GM19240 (cell line): ENCODE measurements around the gene SPTBN1.
"Not testable (repeated sequence)": the region's sequence is repeated elsewhere in the genome, so short reads cannot be mapped to it uniquely, and the experiment has no call there.

ENCODE experiments used
- DNase-seq: peaks from one replicate; pipeline ENCODE4 v3.0.0; 2011; ENCODE audit warnings: low spot score; ENCODE audit not compliant: insufficient read length

Gene SPTBN1

GRCh38 chr2:54470266-54470938 is 14.3 kb downstream of the SPTBN1 start:
- no peak for DNase-seq

- no peak for DNase-seq
Measured at GRCh38 chr2:54471221-54471711, 15.1 kb downstream of the SPTBN1 start.

DNA sequence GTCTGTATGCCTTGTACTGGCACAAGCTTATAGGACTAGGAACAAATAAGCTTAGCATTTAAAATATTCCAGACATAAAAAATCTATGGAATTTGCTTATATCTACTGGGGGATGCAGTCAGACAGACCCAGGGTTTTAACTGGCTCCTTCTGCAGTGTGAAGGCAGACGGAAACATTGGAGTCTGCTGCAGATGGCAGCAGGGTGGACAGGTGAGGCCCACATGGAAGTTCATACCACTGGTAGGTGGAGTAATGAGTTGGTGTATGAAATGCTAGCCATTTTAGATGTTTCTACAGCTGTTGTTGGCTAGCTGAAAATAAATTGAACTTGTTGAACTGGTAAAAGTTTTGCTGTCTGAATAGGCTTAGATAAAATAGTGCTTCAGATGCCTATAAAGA is 17.7 kb downstream of the SPTBN1 start:
- no peak for DNase-seq

DNA sequence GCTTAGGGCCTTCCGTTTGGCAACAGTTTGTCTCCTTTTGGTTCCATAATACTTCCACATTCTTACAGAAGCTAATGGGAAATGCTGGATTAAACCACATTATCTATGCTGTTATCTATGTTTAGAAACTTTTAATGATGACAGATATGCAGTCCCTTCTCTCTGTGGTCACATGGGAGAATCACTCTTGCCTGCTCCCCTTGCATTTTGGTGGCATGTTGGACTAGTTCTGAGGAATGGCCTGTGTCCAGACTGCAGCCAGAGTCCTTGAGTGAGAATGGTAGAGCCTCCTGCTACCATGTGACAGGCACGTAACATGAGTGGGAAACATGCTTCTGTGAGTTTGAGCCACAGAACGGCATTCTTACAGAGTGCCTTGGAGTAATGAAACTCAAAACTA is 19.2 kb downstream of the SPTBN1 start:
- DNase-seq, result no peak

DNA sequence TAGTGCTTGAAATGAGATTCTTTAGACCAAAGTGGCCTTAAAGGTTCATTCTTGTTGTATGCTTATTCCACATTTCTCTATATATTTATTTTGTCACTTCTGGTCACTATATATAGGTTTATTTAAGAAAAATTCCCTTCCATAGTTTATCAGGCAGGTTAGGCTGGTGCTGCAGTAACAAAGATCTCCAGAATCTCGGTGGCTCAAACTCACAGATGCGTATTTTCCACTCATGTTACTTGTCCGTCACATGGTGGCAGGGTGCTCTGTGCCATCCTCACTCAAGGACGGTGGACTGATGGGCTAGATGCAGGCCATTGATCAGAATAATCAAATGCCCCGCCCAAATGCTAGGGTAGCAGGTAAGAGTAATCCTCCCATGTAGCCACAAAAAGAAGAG is 19.8 kb downstream of the SPTBN1 start:
- no peak for DNase-seq

GRCh38 chr2:54476852-54477251 is 20.7 kb downstream of the SPTBN1 start:
- no peak for DNase-seq

DNA sequence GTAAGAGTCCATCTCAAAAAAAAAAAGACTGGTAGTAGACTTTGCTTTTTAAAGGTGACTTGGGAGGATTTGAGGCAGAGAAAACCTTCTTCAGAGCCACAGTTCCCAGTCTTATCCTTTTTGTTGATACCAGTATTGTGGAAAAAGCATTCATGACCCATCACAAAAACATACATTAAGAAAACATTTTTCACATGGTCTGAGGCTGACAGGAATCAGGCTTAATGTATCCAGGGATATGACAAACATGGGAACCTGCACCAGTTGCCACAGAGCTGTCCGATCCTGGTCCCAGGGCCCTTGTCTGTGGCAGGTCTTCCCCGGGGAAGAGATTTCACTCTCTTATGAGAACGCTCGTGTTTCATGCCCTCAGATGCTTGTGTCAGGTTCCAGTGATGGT is 21.8 kb downstream of the SPTBN1 start:
- no peak for DNase-seq

DNA sequence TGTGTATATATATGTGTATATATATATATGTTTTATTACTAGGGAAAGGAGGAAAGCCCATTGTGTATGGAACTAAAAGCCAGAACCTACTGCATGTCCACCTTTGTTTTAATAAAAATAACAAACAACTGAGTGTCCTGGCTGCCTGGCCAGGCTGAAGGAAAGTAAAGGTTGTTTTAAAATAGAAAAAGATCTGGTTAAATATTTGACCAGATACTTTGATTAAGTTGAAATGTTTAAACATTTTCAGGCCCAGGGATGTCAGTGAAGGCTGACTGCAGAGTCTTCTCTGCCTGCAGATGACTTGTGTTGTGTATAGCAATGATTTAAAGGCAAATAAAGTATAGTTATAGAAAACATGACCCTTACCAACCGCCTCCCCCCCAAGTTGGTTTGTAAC is 22.8 kb downstream of the SPTBN1 start:
- no peak for DNase-seq

GRCh38 chr2:54479424-54479823 is 23.3 kb downstream of the SPTBN1 start:
- no peak for DNase-seq

- DNase-seq, result no peak
Measured at GRCh38 chr2:54480025-54480424, 23.9 kb downstream of the SPTBN1 start.

DNA sequence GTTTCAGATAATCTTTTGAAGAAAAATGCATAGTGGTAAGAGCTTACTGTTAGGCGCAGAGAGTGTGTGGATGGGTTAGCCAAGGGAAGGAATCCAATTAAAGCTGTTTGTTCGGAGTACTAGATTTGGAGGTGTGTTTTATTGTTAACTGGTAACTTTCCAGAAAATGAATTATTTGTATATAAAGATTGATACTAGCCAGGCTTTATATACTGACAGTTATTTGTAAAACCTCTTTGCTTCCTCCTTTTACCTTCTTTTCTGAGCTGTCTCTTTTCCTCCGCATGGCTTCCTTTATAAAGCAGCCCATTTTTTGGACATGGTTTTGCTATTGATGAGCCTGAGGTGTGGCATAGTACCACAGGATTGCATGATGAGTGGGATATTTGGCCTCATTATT is 25.6 kb downstream of the SPTBN1 start:
- DNase-seq, result no peak

DNA sequence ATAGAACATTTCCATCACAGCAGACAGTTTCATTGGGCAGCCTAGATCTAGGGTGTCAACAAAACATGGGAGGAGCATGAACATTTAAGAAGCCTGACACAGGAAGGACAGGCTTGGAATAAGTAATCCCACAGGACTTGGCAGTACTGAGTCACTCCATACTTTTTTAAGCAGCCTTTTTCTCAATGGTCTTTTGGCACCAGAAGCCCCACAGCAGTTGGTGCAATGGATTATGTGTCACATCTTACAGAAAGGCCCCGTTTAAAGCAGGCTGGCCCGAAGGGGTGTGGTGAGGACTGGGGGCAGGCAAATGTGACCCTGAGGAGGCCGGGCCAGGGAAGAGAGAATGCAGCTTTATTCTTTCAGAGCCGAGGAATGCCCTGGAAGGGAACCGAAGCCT is 26.6 kb downstream of the SPTBN1 start:
- no peak for DNase-seq

GRCh38 chr2:54483426-54483825 is 27.3 kb downstream of the SPTBN1 start:
- DNase-seq, result no peak

DNA sequence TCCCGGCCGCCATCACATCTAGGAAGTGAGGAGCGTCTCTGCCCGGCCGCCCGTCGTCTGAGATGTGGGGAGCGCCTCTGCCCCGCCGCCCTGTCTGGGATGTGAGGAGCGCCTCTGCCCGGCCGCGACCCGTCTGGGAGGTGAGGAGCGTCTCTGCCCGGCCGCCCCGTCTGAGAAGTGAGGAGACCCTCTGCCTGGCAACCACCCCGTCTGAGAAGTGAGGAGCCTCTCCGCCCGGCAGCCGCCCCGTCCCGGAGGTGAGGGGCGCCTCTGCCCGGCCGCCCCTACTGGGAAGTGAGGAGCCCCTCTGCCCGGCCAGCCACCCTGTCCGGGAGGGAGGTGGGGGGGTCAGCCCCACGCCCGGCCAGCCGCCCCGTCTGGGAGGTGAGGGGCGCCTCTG is 29.6 kb downstream of the SPTBN1 start:
- not testable (repeated sequence) for DNase-seq

DNA sequence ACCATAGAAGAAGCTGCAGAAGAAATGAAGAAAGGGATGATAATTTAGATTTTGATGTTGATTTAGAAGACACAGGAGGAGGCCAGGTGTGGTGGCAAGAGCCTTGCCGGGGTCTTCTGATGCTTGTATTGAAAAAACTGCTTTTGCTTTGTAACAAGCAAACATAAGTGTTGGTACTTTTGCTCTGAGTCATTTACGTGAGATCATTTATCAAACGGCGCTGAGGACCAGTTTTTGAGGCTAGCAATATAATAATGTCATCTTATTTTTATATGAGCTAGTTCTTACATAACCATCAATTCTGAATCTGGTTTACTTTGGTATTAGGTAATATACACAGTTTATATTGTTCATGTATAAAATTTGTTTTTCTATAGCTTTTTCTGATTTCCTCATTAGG is 30.6 kb downstream of the SPTBN1 start:
- DNase-seq, result no peak

GRCh38 chr2:54490863-54491262 is 34.7 kb downstream of the SPTBN1 start:
- no peak for DNase-seq

- no peak for DNase-seq
Measured at GRCh38 chr2:54492335-54492734, 36.2 kb downstream of the SPTBN1 start.

- DNase-seq, result no peak
Measured at GRCh38 chr2:54494087-54494486, 38.0 kb downstream of the SPTBN1 start.

DNA sequence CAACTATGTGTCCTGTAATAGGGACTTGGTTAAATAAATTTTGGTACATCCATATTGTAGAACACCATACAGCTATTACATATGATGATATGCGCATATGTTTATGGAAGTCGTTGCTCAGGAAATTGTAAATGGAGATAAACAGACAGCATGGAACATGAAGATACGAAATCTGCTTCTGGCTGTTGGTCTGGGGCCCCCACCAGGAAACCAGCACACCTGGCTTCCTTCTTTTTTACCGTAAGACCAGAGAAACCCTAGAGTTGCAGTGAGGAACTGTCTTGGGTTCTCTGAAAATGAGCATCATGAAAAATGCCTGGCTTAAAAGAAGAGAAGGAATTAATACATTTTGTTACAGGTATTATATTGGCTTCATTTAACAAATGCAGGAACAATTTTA is 40.8 kb downstream of the SPTBN1 start:
- DNase-seq, result no peak

GRCh38 chr2:54497763-54498680 is 41.9 kb downstream of the SPTBN1 start:
- DNase-seq, result no peak

DNA sequence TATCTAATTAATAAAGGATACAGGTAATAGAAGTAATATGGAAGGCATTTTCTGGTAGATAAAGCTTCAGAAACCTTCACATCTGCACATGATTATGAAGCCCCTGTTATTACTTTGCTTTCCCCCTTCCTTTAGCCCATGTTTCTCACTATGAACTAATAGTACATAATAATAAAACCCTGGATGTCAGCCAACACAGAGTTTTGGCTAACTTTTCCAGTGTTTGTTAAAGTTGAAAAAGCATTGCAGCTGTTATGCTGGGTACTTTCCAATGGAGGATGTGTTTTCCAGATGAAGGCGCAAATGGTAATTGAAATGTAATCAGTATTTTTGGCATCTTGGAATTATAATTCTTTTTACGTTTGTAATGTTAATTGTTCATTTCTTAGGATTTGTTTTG is 43.5 kb downstream of the SPTBN1 start:
- no peak for DNase-seq

GRCh38 chr2:54500404-54501205 is 44.5 kb downstream of the SPTBN1 start:
- DNase-seq, result no peak
